ENCODE measurements around the gene CLEC16A. TPM values are rescaled to one million over a fixed set of nuclear protein-coding genes. Genes with fewer than 3 reads are reported as not detected.
"Not testable (repeated sequence)": the region's sequence is repeated elsewhere in the genome, so short reads cannot be mapped to it uniquely, and the experiment has no call there.

CLEC16A gene
- total RNA-seq, 2 experiments from 2014 or later = 32.6 to 34.9 TPM

DNA sequence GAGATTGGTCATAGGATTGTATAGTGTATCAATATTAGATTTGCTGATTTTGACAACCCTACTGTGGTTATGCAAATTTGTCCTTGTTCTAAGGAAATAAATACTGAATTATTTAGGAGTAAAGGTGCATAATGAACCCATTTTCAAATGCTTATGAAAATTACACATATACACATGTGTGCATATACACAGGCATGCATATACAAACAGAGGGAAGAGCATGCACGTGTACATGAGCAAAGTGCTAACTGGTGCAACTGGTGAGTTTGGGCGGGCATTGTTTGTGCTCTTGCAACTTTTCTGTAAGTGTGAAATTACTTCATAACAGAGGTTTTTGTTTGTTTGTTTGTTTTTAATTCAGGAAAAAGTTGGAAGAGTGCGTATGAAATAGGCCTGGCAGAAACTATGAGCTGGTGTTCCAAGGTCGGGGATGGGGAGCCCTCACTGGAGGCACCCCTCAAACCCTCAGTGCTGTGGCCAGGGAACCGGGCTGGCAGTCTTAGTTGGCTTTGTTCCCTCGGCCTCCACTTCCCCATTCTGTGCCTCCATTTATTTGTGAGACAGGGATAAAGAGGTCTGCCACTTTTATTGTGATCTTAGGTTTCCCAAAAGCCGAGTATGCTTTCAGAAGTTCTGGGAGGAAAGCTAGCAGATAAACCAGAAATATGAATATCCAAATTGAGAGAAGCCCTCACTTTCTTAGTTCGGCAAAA, 7.9 kb upstream of the CLEC16A start:
- POLR2A ChIA-PET = no interaction called here
- CTCF ChIA-PET = interaction anchor here (1.1 kb wide), 1 partner anchor 18 kb away, joined by 4 read pairs; no protein-coding TSS in a partner anchor

DNA sequence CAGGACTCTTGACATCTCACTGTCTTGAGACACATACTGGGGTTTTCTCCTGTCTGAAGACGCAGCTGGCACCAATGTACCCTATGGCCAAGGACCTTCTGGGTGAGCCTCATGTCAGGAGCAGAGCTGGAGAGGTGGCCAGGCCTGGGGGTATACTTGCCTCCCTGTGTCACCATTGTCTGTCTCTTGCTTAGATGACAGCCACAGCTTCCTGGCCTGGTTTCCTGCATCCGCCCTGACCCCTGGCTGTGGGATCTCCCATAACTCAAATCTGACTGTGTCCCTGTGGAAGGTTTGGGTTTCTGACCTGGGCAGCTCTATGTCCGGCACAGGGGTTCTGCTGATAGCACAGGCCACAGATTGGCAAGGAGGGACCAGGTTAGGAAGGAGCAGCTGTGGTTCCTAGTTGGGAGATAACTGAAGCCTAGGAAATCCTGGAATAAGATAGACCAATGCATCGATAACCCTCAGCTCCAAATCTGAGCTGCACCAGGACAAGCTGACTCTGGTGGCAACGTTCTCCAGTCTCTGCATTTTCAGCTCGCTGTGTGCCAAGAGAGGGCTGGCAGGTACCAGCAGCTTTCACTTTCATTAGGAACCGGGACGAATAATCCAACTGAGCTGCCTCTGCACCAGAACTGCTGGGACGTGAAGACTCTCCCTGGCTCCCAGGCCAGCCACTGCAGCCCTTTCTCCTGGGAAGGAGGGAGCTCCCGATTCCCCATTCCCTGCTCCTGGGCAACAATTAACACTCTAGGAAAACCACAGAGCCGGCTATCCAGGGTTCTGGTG, 7.1 kb upstream of the CLEC16A start:
- ChIA-PET CTCF (interaction anchor here (0.7 to 1.4 kb wide), 3 partner anchors 18 to 59 kb away, joined by 4 to 5 read pairs (median 4); no protein-coding TSS in a partner anchor), POLR2A (no interaction called here)

DNA sequence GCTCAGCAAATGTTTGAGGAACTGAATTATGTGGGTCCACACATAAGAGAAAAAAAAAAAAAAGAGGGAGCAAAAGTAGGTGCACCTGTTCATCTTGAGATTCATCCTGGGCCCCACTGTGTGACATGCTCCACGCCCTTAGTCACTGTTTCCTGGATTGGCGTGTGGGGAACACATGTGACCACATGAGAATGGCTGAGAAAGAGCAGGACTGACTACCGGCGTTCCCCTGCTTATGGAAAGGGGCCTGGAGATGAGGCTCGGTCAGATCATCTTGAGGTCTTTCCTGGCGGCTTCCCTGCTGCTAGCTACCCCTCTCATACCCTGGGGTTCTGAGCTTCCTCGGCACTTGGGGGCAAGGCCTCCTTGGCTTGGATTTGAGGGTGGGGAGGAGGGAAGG, 6.0 kb upstream of the CLEC16A start:
- POLR2A ChIA-PET = no interaction called here
- CTCF ChIA-PET = interaction anchor here (0.7 to 1.4 kb wide), 2 partner anchors 20 to 60 kb away, joined by 4 to 5 read pairs; no protein-coding TSS in a partner anchor

DNA sequence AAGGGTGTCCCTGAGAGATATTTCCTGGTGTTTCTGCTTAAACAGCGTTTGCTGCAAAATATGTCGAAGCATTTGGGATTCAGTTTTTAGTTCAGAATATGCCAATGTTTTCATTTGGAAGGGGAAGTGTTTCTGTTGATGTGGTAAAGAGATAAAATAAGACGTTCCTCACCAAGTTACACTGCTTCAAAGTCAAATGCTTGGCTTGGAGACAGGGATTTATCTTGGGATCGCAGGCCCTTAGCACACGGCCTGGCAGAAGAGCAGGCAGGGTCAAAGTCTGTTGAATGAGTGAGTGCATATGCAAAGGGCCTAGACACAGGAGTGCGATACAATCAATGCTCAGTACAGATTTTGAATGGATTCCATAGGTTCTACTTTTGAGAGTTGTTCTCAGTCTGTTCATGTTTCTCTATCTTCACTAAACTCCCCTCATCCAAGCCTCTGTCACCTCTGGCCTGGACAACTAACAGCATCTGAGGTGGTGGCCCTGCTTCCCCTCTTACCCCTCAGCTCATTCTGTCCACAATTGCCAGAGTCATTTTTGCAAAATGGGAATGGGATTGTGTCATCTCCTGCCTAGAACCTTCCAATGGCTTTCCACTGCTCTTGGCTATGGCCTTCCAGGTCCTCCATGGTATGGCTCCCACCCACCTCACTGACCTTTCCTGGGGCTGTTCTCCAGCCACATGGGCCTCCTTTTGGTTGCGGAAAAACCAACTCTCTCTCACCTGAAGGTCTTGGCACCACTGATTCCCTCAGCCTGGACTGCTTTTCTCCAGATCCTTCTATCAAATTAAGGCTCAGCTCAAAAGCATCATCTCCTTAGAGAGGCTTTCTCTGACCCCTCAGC, 5.3 kb upstream of the CLEC16A start:
- POLR2A ChIA-PET = no interaction called here
- CTCF ChIA-PET = interaction anchor here (1.0 to 1.4 kb wide), 2 partner anchors 20 to 427 kb away, joined by 3 to 4 read pairs; no protein-coding TSS in a partner anchor

DNA sequence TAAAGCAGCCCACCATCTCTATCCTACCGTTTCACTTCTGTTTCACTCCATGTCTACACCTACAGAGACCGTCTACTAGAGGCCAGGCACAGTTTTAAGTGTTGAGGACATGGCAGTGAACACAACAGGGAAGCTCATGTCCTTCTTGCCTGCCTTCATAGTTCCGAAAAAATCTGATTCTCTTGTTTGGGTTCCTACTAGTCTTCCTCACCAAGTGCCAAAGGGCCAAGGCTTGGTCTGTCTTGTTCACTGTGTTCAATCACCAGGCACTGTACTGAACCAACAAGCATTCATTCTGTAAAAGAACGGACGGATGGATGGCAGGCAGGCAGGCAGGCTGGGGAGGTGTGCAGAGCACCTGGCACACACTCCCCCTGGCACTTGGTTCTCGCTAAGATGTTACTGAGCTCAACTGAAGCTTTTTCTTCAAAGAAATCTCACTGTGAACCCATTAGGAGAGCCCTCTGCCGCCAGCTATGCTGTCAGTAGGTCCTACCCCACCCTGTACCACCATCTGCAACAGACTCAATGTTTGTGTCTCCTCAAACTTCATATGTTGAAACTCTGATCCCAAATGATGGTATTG, 4.6 kb upstream of the CLEC16A start:
- ChIA-PET POLR2A (no interaction called here), CTCF (interaction anchor here (1.0 to 1.9 kb wide), 2 partner anchors 21 to 428 kb away, joined by 3 to 5 read pairs; no protein-coding TSS in a partner anchor)

DNA sequence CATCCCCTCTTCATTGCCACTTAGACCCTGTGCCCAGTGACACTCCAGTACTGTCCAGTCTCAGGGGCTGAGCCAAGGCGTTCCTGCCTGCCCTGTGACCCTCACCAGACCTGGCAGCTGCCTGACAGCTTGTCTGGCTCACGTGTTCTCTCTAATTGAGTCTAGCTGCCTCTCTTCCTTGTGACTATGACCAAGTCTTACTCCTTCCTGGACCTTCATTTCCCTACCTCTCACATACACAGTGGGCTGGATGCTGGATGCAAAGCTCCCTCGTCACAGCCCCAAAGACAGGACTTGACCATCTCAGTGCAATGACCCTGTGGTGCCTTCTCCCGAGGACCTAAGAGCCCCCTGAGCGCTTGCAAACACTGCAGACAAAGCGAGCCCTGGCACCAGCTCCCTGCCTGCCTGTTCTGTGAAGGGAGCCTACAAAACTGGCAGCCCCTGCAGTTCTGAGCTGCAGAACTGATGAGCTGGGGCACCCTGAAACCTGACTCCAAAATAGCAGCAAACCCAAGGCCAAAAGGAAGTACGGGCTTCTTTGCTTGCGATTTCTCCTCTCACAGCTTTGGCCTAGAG, 3.8 kb upstream of the CLEC16A start:
- POLR2A ChIA-PET = interaction anchor here (0.6 kb wide), 1 partner anchor 284 kb away, joined by 3 read pairs; no protein-coding TSS in a partner anchor
- CTCF ChIA-PET = interaction anchor here (1.3 to 1.9 kb wide), 2 partner anchors 8 to 22 kb away, joined by 3 to 5 read pairs; no protein-coding TSS in a partner anchor

DNA sequence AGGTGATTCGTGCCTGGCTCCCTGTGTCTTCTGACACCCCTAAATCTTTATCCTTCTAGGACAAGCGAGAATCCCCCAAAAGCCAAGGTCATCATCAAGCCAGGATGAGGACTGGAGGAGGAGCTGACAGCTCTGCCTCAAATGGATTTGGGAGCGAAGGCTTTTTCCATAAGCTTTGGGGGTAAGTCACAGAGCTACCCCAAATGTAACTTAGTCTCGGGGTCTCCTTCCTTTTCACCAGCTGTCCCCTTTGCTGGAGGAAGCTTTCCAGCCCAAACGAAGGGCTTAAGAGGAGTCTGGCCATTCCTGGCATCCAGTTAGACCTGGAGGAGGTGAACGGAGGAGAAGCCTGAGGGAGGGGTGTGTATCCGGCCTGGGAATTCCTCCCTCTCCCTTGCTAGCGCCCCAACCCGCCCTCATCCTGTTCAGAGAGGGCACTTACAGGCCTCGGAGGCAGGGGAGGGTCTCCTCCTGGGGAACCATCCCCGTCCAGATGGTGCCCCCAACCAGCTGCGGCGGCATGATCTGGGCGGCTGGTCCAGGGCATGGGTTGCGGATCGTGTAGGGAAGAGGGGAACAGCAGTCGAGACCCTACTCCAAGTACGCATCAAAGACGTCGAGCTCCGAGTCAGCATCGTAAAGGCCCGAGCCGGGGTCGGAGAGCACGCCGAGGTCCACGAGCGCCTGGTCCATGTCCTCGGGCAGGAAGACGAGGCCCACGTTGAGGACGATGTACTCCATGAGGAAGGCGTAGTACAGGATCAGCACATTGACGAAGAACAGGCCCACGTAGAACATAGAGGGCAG, 3.0 kb upstream of the CLEC16A start:
- POLR2A ChIA-PET = interaction anchor here (0.6 kb wide), 1 partner anchor 284 kb away, joined by 3 read pairs; no protein-coding TSS in a partner anchor
- CTCF ChIA-PET = interaction anchor here (1.3 to 1.9 kb wide), 2 partner anchors 9 to 22 kb away, joined by 3 to 5 read pairs; no protein-coding TSS in a partner anchor

DNA sequence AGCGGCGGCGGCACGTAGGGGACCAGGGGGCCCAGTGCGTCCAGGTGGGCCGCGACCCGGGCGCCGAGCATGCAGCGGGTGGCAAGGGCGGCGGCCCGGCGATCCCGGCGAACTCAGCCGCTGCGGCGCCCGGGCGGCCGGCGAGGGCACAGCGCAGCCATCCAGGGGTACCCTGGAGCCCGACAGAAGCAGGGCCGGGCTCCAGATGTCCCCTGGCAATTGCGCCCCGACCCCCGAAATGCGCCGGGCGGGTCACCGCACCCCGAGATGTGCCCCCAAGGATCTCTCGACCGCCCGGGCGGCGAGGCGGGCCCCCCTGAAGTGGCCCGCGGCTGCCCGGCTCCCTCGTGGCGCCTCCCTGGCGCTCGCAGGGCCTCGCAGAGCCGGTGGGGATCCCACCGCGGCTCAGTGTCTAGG, 2.4 kb upstream of the CLEC16A start:
- POLR2A ChIA-PET = interaction anchor here (0.5 kb wide), 1 partner anchor 167 kb away, joined by 7 read pairs; no protein-coding TSS in a partner anchor
- CTCF ChIA-PET = not testable (repeated sequence)

DNA sequence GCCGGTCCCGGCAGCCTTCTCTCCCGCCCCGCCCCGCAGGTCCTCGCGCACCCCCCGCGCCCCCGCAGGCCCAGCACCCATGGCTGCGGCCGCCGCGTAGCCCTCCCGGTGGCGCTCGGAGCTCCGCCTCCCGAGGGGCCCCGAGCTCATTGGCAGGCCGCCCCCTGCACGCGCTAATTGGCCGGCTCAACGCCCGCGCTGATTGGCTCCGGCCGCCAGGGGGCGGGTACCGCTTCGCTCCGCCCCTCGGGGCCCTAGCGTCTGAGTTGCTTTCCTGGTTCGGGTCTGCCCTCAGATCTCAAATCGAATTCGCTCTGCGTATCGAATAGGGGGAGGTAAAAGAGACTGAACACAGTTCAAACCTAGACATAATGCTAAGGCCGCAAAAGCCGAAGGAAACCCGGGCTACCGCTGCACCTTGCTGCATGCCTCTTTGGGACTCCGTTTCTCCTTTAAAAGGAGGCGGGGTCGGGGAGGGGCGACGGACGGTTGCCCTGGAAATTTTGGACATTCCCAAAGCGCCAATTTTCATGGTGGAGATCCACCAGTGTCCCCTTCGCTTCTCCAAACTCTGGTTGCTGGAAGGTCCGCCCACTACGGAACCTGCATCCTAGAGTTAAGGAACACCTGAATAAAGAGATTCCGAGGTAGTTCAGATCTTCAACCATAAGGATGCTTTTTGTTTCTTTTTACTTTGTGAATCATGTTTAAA, 1.9 kb upstream of the CLEC16A start, which contains the start of gene DEXI:
Gene DEXI, minus strand, starts transcription at position 117 of the 712 bp plus-strand sequence. CDS start 463 bp downstream, outside the sequence.
- ChIA-PET POLR2A (interaction anchor here (0.5 to 0.6 kb wide), 3 partner anchors 71 to 854 kb away, joined by 3 to 7 read pairs (median 3); no protein-coding TSS in a partner anchor), CTCF (no interaction called here)

DNA sequence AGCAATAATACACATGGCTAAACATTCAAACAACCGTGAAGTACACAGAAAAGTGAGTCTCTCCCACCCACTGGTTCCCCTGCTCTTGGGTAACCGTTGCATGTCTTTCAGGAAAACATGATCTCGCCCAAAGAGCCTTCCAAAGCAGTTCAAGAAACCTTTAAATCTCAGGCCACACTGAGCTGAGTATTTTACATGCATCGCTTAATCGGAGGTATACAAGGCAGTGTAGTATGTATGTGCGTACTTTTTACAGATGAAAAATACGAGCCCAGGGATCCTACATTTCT, 1.4 kb upstream of the CLEC16A start:
- CTCF ChIA-PET = no interaction called here
- POLR2A ChIA-PET = no interaction called here

DNA sequence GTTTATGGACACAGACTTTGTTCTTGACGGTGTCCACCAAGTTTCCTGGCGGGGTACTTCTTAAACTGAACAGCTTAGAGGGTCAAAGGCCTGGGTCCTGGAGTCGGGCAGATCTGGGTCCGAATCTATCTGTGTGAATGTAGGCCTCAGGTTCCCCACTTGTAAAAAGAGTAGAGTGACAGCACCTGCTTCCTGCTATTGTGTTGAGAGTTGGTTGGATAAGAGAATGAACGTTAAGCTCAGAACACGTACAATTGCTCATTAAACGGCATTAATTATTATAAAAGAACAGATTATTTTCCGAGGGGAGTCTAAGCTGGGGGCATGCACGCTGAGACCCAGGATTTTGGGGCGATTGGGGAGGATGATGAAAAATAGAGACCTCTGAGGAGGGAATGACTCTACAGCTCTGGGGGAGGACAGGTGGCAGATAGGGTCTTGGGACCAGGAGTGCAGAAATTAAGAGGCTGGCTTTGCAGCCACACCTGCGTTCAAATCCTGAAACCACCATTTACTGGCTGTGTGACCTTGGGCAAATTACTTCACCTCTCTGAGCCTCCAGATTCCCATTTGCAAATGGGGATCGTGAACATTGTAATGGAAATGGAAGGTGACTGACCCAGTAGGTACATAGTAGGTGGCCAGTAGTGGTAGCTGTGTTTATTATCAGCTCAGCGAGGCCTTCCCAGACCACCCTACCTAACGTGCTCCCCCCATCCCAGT, 862 bp downstream of the CLEC16A start:
- ChIA-PET POLR2A (interaction anchor here (1.3 kb wide), 1 partner anchor 307 kb away, joined by 3 read pairs; no protein-coding TSS in a partner anchor), CTCF (interaction anchor here (1.0 to 2.2 kb wide), 3 partner anchors 9 to 26 kb away, joined by 3 to 13 read pairs (median 8); no protein-coding TSS in a partner anchor)

DNA sequence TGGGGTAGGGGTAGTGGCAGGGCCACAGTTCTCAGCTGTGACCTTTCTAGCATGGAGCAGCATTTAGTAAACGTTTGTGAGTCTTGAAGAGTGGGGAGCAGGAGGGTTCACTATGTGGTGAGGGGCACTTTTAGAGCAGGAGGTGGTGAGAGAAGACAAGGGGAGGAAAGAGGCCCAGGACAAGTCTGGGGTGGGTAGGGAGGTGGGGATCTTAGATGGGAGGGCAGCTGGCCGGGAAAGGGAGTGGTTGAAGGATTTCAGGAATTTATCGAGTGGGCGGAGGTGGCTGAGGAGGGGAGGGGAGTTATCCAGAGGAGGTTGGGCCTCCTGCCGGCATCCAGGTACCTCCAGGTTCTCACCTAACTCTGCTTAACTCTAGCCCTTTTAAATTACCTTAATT, 1.9 kb downstream of the CLEC16A start:
- ChIA-PET CTCF (interaction anchor here (2.2 kb wide), 1 partner anchor 18 kb away, joined by 13 read pairs; no protein-coding TSS in a partner anchor), POLR2A (no interaction called here)

DNA sequence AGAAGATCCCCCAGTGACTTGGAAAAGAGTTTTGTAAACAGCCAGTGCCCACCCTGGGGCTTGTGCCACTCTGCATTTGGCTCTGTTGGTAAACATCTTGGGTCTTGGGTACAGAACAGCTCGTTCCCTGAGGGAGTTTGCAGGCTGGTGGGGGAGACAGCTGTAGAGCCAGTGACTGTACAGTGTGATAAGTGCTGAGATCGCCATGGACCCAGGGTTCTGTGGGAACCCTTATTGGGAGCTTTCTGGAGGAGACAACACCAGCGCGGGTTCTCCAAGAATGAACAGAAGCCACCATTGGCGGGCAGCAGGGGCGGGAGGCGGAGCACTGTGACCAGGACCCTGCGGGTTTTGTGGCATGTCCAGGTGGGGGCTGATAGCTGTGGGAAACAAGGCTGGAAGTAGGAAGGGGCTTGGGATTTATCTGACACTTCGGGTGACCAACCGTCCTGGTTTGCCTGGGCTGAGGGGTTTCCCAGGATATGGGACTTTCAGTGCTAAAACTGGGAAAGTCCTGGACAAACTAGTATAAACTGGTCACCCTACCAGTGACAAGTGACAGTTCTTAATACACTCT, 2.9 kb downstream of the CLEC16A start:
- CTCF ChIA-PET = no interaction called here
- POLR2A ChIA-PET = no interaction called here

DNA sequence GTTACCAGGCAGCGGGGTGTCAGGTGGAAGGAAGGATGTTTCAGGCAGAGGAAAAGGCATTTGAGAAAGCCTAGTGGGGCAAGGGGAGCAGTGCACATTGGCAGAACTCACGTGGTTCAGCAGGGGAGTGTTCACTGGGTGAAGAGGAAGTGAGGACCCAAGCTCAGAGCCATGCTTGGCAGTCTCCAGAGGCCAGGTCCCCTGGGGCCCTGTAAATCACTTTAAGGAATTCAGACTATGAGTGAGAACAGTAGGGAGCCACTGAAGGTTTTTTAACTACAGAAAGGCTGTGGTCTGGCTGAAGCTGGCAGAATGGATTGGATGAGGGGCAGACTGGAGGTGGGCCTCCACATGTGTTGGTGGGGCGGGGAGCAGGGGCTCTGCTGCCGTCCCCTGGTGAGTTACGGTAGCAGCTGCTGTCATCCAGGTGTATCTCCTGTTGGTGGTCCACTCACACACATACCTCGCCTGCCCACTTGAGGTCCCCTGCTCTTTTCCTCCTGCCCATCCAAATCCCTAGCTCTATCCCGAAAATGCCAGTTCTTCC, 5.1 kb downstream of the CLEC16A start:
- ChIA-PET CTCF (interaction anchor here (0.5 to 2.1 kb wide), 6 partner anchors 11 to 668 kb away, joined by 3 to 5 read pairs (median 3); no protein-coding TSS in a partner anchor), POLR2A (no interaction called here)

DNA sequence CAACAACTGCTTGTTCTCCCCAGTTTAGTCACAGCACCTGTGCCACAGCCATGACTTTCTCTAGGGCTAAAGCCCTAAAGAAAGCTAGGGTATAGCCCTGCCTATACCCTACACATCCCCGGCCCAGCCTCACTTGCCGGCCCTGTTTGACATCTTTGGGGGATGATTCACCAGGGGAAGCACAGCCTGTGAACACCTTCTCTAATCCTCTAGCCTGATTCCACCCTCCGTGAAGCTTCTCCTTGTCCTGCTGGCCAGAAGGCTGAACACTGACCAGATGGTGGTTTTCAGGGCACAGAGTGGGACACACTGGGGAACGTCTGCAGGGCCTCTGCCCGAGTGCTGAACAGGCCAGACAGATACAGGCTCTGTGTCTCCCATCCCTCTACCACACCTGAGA, 6.0 kb downstream of the CLEC16A start:
- POLR2A ChIA-PET = interaction anchor here (0.8 kb wide), 1 partner anchor 305 kb away, joined by 4 read pairs; the partner anchor contains the start of gene SOCS1
- CTCF ChIA-PET = interaction anchor here (1.4 to 2.1 kb wide), 2 partner anchors 10 to 13 kb away, joined by 3 to 5 read pairs; no protein-coding TSS in a partner anchor

All from activated CD8-positive, alpha-beta memory T cell treated with anti-CD3 and anti-CD28 coated beads for 36 hours (primary cell).